Measurements from ENCODE around the gene MRPL37. TPM values are rescaled to one million over a fixed set of nuclear protein-coding genes. Genes with fewer than 3 reads are reported as not detected.

MRPL37 gene
- total RNA-seq, 2 donors from 2014 or later, result 73.7 to 91.5 TPM

DNA sequence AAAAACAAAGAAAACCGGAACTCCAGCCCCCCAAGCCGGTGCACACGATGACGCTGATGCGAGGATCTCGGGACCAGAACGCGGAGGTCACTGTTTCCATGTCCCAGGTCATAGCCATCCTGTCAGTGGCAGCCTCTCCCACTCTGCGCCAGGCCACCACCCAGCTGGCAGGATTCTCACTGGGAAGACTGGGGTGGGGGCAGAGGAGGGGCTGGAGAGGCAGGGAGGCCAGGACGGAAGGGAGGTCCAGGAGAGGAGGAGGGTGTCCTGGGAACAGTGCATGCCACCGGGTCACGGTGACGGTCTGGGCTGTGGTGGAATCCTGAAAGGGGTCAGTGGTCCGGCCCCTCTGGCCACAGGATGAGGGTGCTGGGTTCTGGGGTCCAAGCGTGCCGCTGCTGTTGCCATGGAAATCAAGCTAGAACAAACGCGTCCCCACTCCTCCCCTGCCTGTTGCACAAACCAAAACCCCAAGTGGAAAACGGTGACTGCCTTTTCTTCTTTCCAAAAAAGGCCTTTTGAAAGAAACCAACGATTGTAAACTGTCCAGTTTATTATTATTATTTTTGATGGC lies 26.1 kb downstream of the MRPL37 start:
- 84% methylated on average over 20 of the region's 20 CpGs for WGBS
- no peak for DNase-seq (ENCODE audit: low spot score)
- Histone ChIP-seq H3K27me3 (replicated peaks; ENCODE audit: insufficient read depth) (no peaks in the 10 kb centered on the region), H3K9me3 (no peaks in the 10 kb centered on the region), H3K4me3 (no peak overlapping the region), H3K27ac (no peak overlapping the region), H3K4me1 (replicated peaks) (no peaks in the 10 kb centered on the region), H3K36me3 (no peaks in the 10 kb centered on the region)
- intact Hi-C loops (cut with DNase I), result no loop called here
- no peak for TF ChIP-seq POLR2AphosphoS5 (IDR thresholded peaks at IDR 0.05)
- no peak for TF ChIP-seq POLR2A (IDR thresholded peaks at IDR 0.05)
- TF ChIP-seq, protein P1, sequence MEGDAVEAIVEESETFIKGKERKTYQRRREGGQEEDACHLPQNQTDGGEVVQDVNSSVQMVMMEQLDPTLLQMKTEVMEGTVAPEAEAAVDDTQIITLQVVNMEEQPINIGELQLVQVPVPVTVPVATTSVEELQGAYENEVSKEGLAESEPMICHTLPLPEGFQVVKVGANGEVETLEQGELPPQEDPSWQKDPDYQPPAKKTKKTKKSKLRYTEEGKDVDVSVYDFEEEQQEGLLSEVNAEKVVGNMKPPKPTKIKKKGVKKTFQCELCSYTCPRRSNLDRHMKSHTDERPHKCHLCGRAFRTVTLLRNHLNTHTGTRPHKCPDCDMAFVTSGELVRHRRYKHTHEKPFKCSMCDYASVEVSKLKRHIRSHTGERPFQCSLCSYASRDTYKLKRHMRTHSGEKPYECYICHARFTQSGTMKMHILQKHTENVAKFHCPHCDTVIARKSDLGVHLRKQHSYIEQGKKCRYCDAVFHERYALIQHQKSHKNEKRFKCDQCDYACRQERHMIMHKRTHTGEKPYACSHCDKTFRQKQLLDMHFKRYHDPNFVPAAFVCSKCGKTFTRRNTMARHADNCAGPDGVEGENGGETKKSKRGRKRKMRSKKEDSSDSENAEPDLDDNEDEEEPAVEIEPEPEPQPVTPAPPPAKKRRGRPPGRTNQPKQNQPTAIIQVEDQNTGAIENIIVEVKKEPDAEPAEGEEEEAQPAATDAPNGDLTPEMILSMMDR (IDR thresholded peaks at IDR 0.05), result no peak

DNA sequence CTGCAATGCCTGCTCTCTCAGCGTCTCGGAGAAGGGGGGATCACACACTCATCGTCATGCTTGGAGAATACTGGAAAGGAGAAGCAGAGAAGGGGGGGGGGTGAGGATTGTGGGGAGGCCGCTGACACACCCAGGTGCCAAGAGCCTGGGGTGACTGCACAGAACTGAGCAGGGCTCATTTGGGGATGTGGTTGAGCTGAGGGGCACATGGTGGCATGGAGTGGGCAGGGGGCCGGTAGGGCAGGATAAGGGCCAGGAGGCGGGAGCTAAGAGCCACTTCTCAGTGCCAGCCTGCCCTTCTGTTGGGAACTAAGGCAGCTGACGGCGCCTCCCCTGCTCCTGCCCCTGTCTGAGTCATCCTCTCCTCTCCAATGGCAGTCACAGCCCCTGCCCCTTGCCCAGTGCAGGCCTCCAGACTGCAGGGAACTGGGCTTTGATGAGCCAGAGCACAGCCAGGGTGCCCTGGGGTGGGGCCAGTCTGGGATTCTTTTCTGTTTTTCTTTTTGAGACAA lies 27.2 kb downstream of the MRPL37 start:
- H3K4me3 ChIP-seq, result no peak overlapping the region
- H3K36me3 ChIP-seq, result no peaks in the 10 kb centered on the region
- TF ChIP-seq POLR2AphosphoS5 (IDR thresholded peaks at IDR 0.05) (no peak), POLR2A (IDR thresholded peaks at IDR 0.05) (no peak)
- TF ChIP-seq, protein P1 (IDR thresholded peaks at IDR 0.05), result no peak
- intact Hi-C loops (cut with DNase I), result no loop called here
- no peaks in the 10 kb centered on the region for H3K27me3 ChIP-seq (replicated peaks; ENCODE audit: insufficient read depth)
- DNase-seq (ENCODE audit: low spot score), result no peak
- no peaks in the 10 kb centered on the region for H3K9me3 ChIP-seq
- WGBS, result 65% methylated on average over 8 of the region's 8 CpGs
- no peaks in the 10 kb centered on the region for H3K4me1 ChIP-seq (replicated peaks)
- H3K27ac ChIP-seq, result no peak overlapping the region

DNA sequence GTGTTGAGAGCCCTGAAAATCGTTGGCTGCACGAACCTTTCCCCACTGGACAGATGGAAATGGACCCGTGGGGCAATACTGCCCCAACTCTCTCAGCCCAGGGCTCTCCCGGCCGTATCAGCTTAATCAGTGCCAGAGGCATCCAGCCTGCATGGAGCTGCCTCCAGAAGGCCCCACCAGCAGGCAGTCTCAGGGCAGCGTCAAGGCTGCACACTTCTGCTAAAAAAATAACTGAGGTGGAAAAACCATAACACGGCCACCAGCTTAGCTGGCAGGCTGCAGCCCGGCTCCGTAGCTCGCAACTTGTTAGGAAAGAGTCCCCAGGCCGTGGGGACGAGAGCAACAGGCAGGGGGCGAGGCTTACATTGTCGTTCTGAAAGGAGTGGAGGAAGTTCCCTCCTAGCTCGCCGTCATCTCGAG lies 27.9 kb downstream of the MRPL37 start:
- TF ChIP-seq POLR2AphosphoS5 (IDR thresholded peaks at IDR 0.05), result no peak
- TF ChIP-seq, protein P1 (IDR thresholded peaks at IDR 0.05), result no peak
- no peaks in the 10 kb centered on the region for H3K9me3 ChIP-seq
- H3K27ac ChIP-seq, result no peak overlapping the region
- no peak overlapping the region for H3K4me3 ChIP-seq
- no peaks in the 10 kb centered on the region for H3K4me1 ChIP-seq (replicated peaks)
- intact Hi-C loops (cut with DNase I), result no loop called here
- H3K27me3 ChIP-seq (replicated peaks; ENCODE audit: insufficient read depth), result no peaks in the 10 kb centered on the region
- no peaks in the 10 kb centered on the region for H3K36me3 ChIP-seq
- 69% methylated on average over 17 of the region's 17 CpGs for WGBS
- DNase-seq (ENCODE audit: low spot score), result no peak

DNA sequence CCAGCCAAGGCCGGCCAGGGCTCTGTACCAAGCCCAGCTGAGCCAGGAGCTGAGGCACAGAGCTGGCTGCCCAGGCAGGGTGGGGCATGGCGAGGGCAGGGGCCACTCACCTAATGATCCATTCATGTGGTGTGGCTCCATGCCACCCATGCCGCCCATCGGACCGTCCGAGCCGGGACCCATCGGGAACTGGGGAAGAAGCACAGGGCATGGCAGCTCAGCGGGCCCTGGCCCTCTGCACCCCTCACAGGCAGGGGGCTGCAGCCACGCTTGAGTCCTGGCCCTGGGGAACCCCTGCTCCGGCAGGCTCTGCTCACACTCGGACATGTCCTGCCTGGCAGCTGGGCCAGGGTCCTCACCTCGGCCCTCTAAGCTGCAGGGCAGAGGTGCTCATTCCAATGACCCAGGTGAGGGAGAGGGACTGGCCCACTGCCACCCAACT lies 28.7 kb downstream of the MRPL37 start:
- H3K36me3 ChIP-seq, result no peaks in the 10 kb centered on the region
- H3K27ac ChIP-seq, result no peak overlapping the region

More for the DNA sequence above, 28.7 kb downstream of the MRPL37 start:
- intact Hi-C loops (cut with DNase I), result no loop called here
- no peaks in the 10 kb centered on the region for H3K4me1 ChIP-seq (replicated peaks)
- WGBS, result 87% methylated on average over 12 of the region's 13 CpGs
- H3K9me3 ChIP-seq, result no peaks in the 10 kb centered on the region
- no peaks in the 10 kb centered on the region for H3K27me3 ChIP-seq (replicated peaks; ENCODE audit: insufficient read depth)
- DNase-seq (ENCODE audit: low spot score), result no peak
- TF ChIP-seq, protein P1 (IDR thresholded peaks at IDR 0.05), result no peak
- H3K4me3 ChIP-seq, result no peak overlapping the region

All from prostate gland (tissue), 2 donors.